Astrocyte (in vitro differentiated cells and primary cell): Measurements from ENCODE around the gene MMP12. TPM values are rescaled to one million over a fixed set of nuclear protein-coding genes. Genes with fewer than 3 reads are reported as not detected.

Source experiments
- DNase-seq: peaks from one replicate; pipeline ENCODE4 v3.0.0-alpha.2; 2010; ENCODE audit warnings: low read depth
- FAIRE-seq: peaks from 2 replicates; lab custom pipeline; 2011; peaks lifted over from hg19 to GRCh38; lab: Jason Lieb, UNC
- H2AFZ ChIP-seq: 2 replicates; pipeline ENCODE4 v1.6.0; 2012; ENCODE audit warnings: low read depth, low read length, inconsistent platforms
- H3K27ac ChIP-seq: 2 replicates; pipeline ENCODE4 v1.5.1; 2011; ENCODE audit warnings: low read depth, low read length, inconsistent platforms
- H3K27me3 ChIP-seq: 2 replicates; pipeline ENCODE4 v1.6.0; 2011; ENCODE audit warnings: low read length, inconsistent platforms; ENCODE audit not compliant: insufficient read depth
- H3K36me3 ChIP-seq: 2 replicates; pipeline ENCODE4 v1.5.1; 2011; ENCODE audit warnings: low read length, inconsistent platforms; ENCODE audit not compliant: insufficient read depth
- H3K4me1 ChIP-seq: 2 replicates; pipeline ENCODE4 v1.5.1; 2011; ENCODE audit warnings: low read length, inconsistent platforms; ENCODE audit not compliant: insufficient read depth
- H3K4me2 ChIP-seq: 2 replicates; pipeline ENCODE4 v1.6.0; 2012; ENCODE audit warnings: low read length, inconsistent platforms
- H3K4me3 ChIP-seq: 2 replicates; pipeline ENCODE4 v1.5.1; 2011; ENCODE audit warnings: low read depth, mild to moderate bottlenecking, low read length, inconsistent platforms; ENCODE audit not compliant: insufficient read depth
- H3K79me2 ChIP-seq: 2 replicates; pipeline ENCODE4 v1.6.0; 2012; ENCODE audit warnings: mild to moderate bottlenecking, low read length, inconsistent platforms; ENCODE audit not compliant: insufficient read depth
- H3K9ac ChIP-seq: 2 replicates; pipeline ENCODE4 v1.6.0; 2012; ENCODE audit warnings: mild to moderate bottlenecking, low read length, inconsistent platforms
- H3K9me3 ChIP-seq: 2 replicates; pipeline ENCODE4 v1.5.1; 2012; ENCODE audit warnings: low read depth, mild to moderate bottlenecking, low read length, inconsistent platforms; ENCODE audit not compliant: insufficient read depth
- H4K20me1 ChIP-seq: 2 replicates; pipeline ENCODE4 v1.6.0; 2012; ENCODE audit warnings: low read length, inconsistent platforms; ENCODE audit not compliant: insufficient read depth
- H3K27ac Mint-ChIP-seq: one replicate; pipeline ENCODE4 v1.8.0; 2021; ENCODE audit warnings: mild to moderate bottlenecking, mixed read lengths; ENCODE audit not compliant: unreplicated experiment
- H3K27me3 Mint-ChIP-seq: one replicate; pipeline ENCODE4 v1.8.0; 2021; ENCODE audit warnings: low read depth, mixed read lengths; ENCODE audit not compliant: unreplicated experiment
- H3K36me3 Mint-ChIP-seq: one replicate; pipeline ENCODE4 v1.8.0; 2021; ENCODE audit warnings: low read depth, mixed read lengths; ENCODE audit not compliant: unreplicated experiment
- H3K4me1 Mint-ChIP-seq: one replicate; pipeline ENCODE4 v1.8.0; 2021; ENCODE audit warnings: low read depth, mixed read lengths; ENCODE audit not compliant: unreplicated experiment
- H3K4me3 Mint-ChIP-seq: one replicate; pipeline ENCODE4 v1.8.0; 2021; ENCODE audit warnings: mild to moderate bottlenecking, moderate library complexity, mixed read lengths; ENCODE audit not compliant: unreplicated experiment
- H3K9me3 Mint-ChIP-seq: one replicate; pipeline ENCODE4 v1.8.0; 2021; ENCODE audit warnings: mild to moderate bottlenecking, mixed read lengths; ENCODE audit not compliant: unreplicated experiment
- EZH2 ChIP-seq: IDR thresholded peaks from 2 replicates; pipeline ENCODE4 v1.6.1; 2012; ENCODE audit warnings: mild to moderate bottlenecking, low read length, inconsistent platforms; ENCODE audit not compliant: insufficient read depth
- total RNA-seq: library from RNA; stranded (reverse); gene quantifications from 2 replicates; pipeline ENCODE4 v1.2.1, GENCODE V29; 2021
- TF ChIP-seq, protein P1 (sequence below): IDR thresholded peaks from 2 replicates; pipeline ENCODE4 v1.5.1; 2011; ENCODE audit warnings: low read depth, mild to moderate bottlenecking, inconsistent platforms, low read length, moderate library complexity; ENCODE audit not compliant: insufficient read depth

Gene MMP12
- total RNA-seq, 1 donor from 2014 or later = not detected

DNA sequence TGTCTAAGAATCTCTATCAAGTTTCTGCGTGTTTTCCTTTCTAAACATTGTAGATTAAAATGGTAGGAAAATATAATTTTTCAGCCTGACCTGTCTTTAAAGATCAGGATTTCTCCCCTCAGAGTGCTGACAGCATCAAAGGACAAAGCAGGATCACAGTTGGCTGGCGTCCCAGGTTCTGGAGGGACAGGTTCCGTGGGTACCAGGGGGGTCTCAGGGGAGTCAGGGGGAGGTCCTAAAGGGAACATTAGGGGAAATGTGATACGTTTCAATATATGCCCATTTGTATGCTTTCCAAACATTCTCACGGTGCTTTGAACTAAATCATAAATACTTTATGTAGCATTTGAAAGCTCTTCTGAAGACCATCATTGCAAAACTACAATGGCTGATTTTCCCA lies 34.8 kb downstream of the MMP12 start:
- H3K27ac Mint-ChIP-seq = no peak overlapping the region
- H2AFZ ChIP-seq = no peak overlapping the region
- no peak for DNase-seq
- H3K27me3 ChIP-seq = no peaks in the 10 kb centered on the region
- no peak overlapping the region for H3K9ac ChIP-seq
- no peaks in the 10 kb centered on the region for H3K79me2 ChIP-seq
- H3K9me3 ChIP-seq = no peaks in the 10 kb centered on the region
- peaks cover 11% of the 10 kb centered on the region for H3K4me1 ChIP-seq
- FAIRE-seq = no peak
- no peaks in the 10 kb centered on the region for H3K9me3 Mint-ChIP-seq
- H3K36me3 Mint-ChIP-seq = no peaks in the 10 kb centered on the region
- no peak overlapping the region for H3K27ac ChIP-seq
- H3K27me3 Mint-ChIP-seq = no peaks in the 10 kb centered on the region
- H3K4me1 Mint-ChIP-seq = peaks cover 14% of the 10 kb centered on the region
- no peak overlapping the region for H3K4me3 Mint-ChIP-seq
- H4K20me1 ChIP-seq = no peaks in the 10 kb centered on the region
- no peak overlapping the region for H3K4me3 ChIP-seq
- TF ChIP-seq, protein P1, sequence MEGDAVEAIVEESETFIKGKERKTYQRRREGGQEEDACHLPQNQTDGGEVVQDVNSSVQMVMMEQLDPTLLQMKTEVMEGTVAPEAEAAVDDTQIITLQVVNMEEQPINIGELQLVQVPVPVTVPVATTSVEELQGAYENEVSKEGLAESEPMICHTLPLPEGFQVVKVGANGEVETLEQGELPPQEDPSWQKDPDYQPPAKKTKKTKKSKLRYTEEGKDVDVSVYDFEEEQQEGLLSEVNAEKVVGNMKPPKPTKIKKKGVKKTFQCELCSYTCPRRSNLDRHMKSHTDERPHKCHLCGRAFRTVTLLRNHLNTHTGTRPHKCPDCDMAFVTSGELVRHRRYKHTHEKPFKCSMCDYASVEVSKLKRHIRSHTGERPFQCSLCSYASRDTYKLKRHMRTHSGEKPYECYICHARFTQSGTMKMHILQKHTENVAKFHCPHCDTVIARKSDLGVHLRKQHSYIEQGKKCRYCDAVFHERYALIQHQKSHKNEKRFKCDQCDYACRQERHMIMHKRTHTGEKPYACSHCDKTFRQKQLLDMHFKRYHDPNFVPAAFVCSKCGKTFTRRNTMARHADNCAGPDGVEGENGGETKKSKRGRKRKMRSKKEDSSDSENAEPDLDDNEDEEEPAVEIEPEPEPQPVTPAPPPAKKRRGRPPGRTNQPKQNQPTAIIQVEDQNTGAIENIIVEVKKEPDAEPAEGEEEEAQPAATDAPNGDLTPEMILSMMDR = no peak
- TF ChIP-seq EZH2 = no peak
- no peaks in the 10 kb centered on the region for H3K36me3 ChIP-seq
- H3K4me2 ChIP-seq = no peak overlapping the region

DNA sequence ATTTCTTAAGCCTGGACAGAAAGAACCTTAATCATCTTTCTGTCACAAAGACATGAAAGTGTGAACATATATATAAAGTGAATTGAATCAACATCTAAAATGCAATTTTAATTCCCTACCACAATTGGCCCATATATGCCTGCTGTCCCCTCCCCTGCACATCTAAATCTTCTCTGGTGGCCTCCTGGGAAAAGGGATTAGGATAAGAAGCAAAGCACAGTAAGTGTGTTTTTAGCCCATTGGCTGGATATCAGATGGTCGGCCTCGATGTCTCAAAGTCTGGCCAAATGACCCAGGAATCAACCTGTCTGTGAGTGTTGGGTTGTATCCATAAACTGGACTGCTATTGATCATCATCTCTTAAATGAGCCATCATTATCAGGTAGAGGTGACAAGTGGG lies 37.1 kb downstream of the MMP12 start:
- no peak overlapping the region for H3K4me2 ChIP-seq
- H3K4me3 Mint-ChIP-seq = no peak overlapping the region

DNA sequence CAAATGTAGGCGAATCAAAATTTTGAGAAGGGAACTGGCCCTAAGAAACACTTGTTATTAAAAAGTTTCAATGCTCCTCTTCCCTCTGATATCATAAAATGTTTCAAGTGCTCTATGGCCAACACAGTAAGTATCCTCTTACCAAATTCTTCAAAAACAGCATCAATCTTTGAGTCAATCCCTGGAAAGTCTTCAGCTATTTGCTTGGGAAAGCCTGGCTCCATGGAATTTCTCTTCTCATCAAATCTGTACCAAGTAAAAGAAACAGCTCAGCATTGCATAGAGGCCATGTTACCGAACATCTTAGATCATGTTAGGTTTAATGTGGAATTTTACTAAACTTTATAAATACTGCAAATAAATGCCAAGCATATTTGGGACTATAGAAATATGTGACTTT lies 37.6 kb downstream of the MMP12 start:
- Histone ChIP-seq H3K27me3 (no peaks in the 10 kb centered on the region), H3K9me3 (no peaks in the 10 kb centered on the region), H3K27ac (no peak overlapping the region), H3K9ac (no peak overlapping the region), H3K36me3 (no peaks in the 10 kb centered on the region), H3K4me2 (no peak overlapping the region), H3K4me3 (no peak overlapping the region), H2AFZ (no peak overlapping the region), H3K4me1 (peaks cover 6% of the 10 kb centered on the region), H3K79me2 (no peaks in the 10 kb centered on the region), H4K20me1 (no peaks in the 10 kb centered on the region)
- no peak for TF ChIP-seq EZH2
- Mint-ChIP-seq H3K9me3 (no peaks in the 10 kb centered on the region), H3K4me3 (no peak overlapping the region), H3K4me1 (peaks cover 11% of the 10 kb centered on the region), H3K27me3 (no peaks in the 10 kb centered on the region), H3K27ac (no peak overlapping the region), H3K36me3 (no peaks in the 10 kb centered on the region)
- DNase-seq = peak; percentile 64
- no peak for FAIRE-seq

More for the DNA sequence above, 37.1 kb downstream of the MMP12 start:
- no peaks in the 10 kb centered on the region for H3K27me3 ChIP-seq
- no peaks in the 10 kb centered on the region for H3K9me3 ChIP-seq
- no peaks in the 10 kb centered on the region for H3K79me2 ChIP-seq
- TF ChIP-seq, protein P1 = no peak
- TF ChIP-seq EZH2 = no peak
- peaks cover 6% of the 10 kb centered on the region for H3K4me1 ChIP-seq
- peaks cover 11% of the 10 kb centered on the region for H3K4me1 Mint-ChIP-seq
- no peaks in the 10 kb centered on the region for H4K20me1 ChIP-seq
- no peak overlapping the region for H3K27ac Mint-ChIP-seq
- no peak overlapping the region for H3K9ac ChIP-seq
- no peak overlapping the region for H2AFZ ChIP-seq
- DNase-seq (no peak), FAIRE-seq (no peak)
- H3K4me3 ChIP-seq = no peak overlapping the region
- H3K36me3 Mint-ChIP-seq = no peaks in the 10 kb centered on the region
- no peak overlapping the region for H3K27ac ChIP-seq
- no peaks in the 10 kb centered on the region for H3K9me3 Mint-ChIP-seq
- H3K27me3 Mint-ChIP-seq = no peaks in the 10 kb centered on the region
- no peaks in the 10 kb centered on the region for H3K36me3 ChIP-seq
